ENCODE results near the gene DYNLL2.
"Not testable (repeated sequence)": the region's sequence is repeated elsewhere in the genome, so short reads cannot be mapped to it uniquely, and the experiment has no call there.

The DYNLL2 gene

DNA sequence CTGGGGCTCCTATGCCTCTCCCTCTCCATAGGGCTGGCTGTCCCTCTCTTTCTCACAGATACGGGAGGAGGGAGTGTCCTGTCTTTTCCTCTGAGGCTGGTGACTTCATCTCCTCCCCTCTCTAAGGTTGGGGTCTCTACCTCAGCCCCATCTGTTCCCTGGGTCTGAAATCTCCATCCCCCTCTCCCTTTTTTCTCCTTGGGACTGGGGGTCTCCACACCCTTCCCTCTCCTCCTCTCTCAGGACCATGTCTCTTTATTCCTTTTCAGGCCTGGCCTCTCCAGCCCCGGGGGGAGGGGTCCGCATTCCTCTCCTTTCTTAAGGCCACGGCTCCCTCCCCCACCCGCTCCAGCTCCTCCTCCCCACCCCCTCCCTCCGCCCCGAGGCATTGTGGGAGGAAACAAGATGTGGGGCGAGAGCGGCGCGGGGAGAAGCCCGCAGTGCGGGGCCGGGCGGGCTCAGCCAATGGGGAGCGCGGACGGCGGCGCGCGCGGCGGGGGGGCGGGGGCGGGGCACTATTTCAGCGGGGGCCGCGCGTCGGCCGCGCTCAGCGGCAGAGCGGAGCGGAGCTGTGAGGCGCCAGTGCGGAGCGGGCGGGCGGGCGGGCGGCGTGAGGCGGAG is at the start of gene DYNLL2:
Gene DYNLL2, plus strand, starts transcription at position 550 of the 621 bp plus-strand sequence. CDS start 3,672 bp downstream, outside the sequence.
- peak; percentile 77 to 85 for DNase-seq (ENCODE audit: low read depth in 2 of 2, low spot score in 1 of 2)

DNA sequence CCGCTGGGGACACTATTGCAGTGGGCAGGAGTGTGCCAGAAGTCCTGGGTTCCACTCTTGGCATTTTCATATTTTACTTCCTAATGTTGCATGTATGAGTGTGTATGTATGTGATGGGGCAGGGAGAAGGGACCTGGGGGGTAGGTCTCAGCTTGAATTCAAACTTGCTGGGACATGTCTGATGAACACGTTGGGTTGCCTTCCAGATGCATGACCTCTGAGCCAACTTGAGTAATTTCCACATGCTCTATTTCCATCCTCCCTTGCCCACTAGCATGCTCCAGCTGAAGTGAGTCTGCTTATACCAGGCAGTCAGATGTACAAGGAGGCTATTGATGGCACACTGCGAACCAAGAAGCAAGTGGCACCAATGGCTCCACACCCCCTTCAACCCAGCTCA is 43.2 kb upstream of the DYNLL2 start:
- no peak for DNase-seq (ENCODE audit: low read depth in 2 of 2, low spot score in 1 of 2)

DNA sequence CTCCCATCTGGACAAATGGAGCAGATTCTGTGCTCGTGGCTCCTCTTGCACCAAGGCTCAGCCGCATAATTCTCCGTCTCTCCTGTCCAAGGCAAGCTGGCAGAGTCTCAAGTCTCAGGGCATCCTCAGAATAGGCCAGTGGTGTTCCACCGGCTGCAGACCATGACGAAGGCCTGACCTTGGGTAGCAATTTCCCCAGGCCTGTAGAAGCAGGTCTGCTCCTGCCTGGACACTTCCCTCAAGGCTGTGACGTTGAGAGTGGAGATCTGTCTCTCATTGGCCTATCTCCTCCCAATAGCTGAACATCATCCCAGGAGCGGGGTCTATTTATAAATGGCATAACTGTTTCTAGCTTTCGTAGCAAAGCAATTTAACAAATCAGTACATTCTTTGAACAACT is 42.8 kb upstream of the DYNLL2 start:
- DNase-seq (ENCODE audit: low read depth in 2 of 2, low spot score in 1 of 2) = no peak

DNA sequence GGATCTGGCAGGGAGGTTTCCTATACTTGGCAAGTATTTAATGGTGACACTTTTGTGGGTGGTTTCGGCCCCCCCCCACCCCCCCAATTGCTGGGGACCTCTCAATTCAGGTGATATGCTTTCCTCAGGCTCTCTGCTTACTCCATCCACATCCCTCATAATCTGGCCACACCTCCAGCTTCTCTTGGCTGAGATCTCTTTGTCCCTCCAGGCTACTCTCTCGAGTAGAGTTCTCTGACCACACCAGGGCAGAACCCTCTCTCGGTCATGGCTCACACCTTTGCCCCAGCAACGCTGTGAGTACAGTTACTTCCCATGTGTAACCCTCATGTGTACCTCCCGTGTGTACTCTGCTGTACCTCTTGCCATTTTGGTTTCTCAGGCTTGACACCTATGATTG is 42.1 kb upstream of the DYNLL2 start:
- no peak for DNase-seq (ENCODE audit: low read depth in 2 of 2, low spot score in 1 of 2)

DNA sequence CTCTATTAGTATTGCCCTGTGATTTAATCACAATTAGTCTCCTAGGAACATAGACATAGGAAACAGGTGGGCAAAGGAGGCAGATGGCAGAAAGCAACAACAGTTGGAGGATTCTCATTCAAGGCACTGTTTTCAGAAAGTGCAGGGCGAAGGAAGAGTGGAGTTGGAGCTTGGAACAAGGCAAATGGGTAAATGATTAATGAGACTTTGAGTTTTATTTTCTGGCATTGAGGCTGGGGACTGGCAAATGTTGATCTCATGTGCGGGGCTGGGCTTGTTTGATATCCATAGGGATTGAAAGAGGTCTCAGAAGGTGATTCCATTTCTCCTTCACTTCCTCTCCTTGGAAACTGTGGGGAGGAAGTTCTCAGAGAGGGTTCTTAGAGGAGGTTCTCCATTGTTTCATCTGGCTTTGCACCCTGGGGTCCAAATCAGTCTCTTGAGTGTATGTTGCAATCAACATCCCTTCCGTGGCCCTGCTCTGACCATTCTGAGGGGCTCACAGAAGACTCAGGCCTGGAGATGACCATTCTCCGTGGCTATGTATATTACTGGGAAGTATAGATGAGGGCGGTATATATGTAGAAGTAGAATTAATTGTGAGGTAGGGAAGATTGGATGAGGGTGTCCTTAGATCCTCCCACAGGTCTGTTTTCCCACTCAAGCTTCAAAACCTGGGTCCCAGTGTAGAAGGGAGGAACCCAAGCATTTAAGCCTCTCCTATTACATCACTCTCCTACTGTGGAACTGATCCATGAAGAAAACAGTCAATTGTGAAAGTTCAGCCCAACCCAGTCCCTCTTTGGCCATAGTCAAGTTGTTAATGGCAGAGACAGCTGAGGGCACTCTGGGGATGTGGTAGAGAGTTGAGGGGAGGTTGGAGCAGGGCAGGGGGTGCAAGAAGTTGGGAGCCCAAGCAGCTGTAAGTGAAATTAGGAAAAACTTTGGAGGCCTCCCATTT is 39.7 kb upstream of the DYNLL2 start:
- no peak for DNase-seq (ENCODE audit: low read depth in 2 of 2, low spot score in 1 of 2)

DNA sequence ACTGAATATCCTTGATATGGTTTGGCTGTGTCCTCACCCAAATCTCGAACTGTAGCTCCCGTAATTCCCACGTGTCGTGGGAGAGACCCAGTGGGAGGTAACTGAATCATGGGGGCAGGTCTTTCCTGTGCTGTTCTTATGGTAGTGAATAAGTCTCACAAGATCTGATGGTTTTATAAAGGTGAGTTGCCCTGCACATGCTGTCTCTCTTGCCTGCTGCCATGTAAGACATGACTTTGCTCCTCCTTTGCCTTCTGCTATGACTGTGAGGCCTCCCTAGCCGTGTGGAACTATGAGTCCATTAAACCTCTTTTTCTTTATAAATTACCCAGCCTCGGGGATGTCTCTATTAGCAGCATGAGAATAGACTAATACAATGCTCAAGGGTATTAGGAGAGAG is 39.0 kb upstream of the DYNLL2 start:
- not testable (repeated sequence) for DNase-seq (ENCODE audit: low read depth in 2 of 2, low spot score in 1 of 2)

DNA sequence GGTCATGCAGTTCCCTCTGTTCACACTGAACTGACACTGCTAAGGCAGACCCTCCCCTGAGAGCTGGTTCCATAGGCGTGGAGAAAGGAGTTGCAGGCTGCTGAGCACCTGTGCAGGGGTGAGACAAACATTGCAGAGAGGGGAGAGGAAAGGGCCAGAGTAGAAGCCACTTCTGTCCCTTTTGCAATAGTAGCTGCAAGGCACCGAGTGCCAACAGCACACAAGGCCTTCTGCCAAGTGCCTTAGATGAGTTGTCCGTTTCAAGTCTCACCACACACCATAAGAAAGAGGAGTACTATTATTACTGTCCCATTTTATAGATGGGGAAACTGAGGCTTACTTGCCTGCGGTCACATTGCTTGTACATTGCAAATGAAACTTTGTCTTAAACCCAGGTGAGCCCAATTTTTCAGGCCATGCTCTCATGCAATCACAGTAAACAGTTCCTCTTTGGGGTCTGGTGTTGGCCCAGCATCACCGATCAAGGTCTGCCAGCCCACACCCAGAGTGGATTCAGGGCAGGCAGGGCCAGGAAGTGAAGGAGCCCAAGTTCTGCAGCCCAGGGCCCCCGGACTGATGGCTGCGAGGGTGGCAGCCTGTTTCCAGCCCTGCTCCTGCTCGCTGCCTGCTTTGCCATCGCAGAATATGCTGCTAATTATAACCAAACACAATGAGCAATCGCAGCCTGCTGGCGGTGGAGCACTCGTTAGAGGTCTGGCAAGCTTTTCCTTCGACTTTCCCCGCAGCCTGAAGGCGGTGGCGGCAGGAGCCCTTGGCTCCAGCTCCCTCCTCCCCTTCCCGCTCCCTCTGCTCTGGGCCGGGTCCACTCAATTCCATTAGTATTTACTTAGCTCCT is 36.8 kb upstream of the DYNLL2 start:
- DNase-seq (ENCODE audit: low read depth in 2 of 2, low spot score in 1 of 2) = no peak

DNA sequence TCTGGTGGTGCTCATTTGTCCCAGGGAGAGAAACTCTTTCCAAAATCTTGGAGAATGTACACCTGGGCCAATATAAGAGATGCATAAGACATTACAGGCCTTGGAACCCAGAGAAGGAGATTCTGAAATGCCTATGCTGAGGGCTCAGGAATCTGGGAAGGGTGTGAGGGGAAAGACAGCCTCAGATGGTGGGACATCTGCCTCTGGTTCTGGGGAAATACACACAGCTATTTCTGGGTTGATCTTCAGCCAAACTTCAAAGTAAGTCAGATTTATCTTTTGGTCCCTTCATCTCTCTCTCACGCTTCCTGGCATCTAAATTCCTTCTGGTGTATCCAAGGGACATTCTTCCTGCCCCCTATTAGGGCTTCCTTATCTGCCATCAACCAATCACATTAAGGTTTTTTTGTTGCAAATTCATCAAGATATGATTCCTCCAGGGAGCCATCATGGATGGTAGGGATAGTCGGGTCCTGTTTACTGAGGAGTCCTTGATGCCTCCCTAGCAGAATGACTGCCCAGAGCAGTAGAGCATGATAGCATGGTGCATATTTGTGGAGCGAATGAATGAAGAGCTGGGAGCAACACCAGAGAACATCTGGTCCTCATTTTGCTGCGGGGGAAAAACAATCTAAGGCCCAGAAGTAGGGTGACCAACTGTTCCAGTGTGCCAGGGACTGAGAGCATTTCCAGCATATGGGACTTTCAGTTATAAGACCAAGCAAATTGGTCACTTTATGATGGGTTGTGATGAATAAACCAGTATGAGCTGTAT is 35.7 kb upstream of the DYNLL2 start:
- DNase-seq (ENCODE audit: low read depth in 2 of 2, low spot score in 1 of 2) = no peak

DNA sequence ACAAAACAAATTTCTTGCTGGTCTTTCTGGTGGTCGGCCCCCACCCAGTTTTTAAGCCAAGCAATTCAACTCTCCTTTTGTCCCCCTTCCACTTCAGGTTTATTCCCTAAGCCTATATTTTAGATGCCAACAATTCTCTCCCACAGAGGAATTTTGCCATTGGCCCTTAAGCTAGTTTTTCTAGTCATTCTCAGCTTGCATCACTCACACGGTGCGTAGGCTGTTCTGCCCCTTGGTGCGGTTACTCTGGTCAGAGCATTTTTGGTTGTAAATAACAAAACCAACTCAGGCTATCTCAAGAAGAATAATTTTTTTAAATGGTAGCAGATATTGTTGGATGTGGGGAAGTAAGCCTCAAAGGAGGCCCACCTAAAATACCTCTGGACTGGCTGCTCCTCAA is 33.7 kb upstream of the DYNLL2 start:
- no peak for DNase-seq (ENCODE audit: low read depth in 2 of 2, low spot score in 1 of 2)

DNA sequence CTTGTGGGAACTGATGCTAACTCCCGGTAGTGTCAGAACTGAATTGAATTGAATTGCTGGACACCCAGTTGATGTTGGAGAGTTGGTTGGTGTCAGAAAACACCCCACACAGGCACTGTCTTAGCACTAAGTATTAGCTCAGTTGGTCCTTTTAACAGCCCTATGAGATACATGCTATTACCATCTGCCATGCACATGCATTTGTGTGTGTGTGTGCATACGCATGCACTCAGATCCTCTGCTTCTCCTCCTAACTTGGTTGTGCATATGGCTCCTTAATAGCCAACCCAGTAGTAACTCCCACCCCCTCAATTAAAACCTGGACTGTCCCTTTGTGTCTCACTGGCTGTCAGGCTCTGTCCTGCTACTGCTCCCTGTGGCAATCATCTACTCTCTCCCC is 32.3 kb upstream of the DYNLL2 start:
- DNase-seq (ENCODE audit: low read depth in 2 of 2, low spot score in 1 of 2) = no peak

DNA sequence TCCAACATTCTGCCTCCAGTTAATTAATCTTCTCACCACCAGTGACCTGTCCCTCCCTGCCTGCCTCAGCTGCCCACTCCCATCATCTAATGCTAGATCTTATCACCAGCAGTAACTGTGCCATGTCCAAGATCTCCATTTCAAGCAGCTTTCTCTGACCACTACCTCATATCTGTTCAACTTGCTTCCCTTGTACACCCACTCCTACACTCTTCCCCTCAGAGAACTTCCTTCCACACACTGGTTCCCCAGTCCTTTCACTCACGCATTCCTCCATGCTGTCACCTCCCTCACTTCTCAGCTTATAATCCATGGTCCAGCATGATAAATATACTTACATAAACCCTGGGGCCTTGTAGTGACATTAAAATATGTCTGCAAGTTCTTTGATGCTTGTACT is 31.8 kb upstream of the DYNLL2 start:
- DNase-seq (ENCODE audit: low read depth in 2 of 2, low spot score in 1 of 2) = no peak

DNA sequence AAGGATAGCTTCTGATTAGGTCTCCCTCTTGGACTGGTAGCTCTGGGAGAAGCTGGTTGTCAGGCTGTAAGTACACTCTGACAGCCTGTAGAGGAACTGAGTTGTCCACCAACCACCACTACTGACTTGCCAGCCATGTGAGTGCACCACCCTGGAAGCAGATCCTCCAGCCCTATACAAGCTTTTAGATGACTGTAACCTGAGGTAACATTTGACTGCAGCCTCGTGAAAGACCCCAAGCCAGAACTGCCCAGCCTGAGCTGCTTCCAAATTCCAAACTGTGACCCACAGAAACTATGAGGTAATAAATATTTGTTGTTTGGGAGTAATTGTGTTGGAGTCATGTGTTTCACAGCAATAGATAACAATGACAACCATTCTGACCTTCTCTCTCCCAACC is 30.8 kb upstream of the DYNLL2 start:
- DNase-seq (ENCODE audit: low read depth in 2 of 2, low spot score in 1 of 2) = no peak

DNA sequence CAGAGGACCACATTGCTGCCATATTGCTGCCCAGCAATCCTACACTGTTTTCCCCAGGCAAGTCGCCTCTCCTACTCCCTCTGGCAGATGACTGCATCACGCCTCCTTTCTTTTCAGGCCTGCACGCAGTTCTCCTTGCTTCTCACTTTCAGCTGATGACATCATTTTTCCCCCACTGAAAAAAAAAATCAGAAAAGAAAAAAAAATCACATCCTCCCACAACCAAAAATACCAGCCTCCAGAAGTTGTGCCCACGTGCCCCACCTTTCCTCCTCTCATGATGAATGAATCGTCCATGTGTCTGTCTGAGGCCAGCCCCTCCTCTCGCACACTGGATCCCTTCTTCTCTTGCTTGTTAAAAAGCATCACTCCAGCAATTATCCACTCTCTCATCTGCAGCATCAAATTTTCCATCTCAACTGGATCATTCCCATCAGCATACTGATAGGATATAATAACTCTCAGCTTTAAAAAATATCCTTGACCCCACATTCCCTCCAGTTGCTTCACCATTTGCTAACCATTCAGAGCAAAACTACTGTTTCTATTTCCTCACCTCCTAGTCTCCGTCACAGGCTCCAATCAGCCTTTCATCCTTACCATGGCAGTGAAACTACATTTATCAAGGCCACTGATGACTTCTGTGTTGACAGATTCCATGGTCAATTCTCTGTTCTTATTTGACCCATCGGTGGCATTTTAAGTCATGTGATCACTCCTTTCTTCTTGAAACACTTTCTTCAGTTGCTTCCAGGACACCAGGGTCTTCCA is 30.1 kb upstream of the DYNLL2 start:
- no peak for DNase-seq (ENCODE audit: low read depth in 2 of 2, low spot score in 1 of 2)

DNA sequence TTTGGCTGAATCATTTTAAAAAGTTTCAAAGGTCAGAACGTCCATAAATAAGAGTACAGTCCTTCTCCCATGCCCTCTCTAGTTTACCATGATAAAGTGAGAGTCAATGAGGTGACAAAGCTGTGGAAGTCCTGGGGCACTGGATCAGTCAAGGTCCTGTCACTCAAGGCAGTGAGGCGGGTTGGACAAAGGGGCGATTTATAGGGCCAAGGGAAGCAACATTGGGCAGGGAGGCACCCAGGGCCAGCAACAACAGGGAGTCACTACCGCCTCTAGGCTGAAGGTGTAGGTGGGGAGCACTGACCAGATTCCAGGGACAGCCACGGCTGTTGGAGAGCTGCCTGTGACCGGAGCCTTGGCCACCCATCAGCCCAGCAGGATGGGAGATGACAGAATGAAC is 28.6 kb upstream of the DYNLL2 start:
- DNase-seq (ENCODE audit: low read depth in 2 of 2, low spot score in 1 of 2) = no peak

DNA sequence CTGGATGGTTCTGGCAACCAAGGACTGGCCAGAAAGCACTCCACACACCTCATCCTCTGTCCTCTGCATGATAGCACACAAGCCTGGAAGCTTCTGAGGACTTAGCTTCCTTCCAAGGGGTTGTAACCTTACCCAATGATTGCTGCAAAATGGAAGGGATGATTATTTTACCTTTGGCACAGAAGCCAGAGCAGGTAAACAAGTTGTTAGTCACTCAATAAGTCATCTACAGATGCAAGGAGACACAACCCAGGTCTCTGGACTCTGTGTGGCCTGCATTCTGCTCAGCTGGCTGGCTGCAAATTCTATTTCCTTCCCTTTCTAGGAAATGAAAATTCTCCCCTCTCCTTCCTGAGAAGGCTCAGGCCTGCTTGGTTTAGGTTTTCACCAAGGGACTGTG is 26.7 kb upstream of the DYNLL2 start:
- no peak for DNase-seq (ENCODE audit: low read depth in 2 of 2, low spot score in 1 of 2)

DNA sequence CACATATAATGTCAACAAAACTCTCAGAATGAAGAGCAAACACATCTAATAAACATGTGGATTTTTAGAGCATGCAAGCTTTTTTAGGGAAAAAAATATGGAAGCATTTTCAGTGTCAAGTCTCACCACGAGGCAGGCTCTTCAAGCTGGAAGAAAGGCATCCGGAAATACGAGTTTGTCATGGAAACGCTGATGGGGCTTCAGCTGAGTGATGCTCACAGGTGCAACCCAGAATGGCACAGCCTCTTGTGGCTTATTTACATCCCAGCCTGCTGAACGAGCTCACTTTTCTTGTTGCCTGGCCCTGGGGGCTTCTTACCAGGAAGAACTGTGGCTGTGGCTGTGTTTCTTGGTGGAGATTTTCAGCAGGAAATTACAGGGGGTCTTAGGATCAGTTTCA is 24.1 kb upstream of the DYNLL2 start:
- DNase-seq (ENCODE audit: low read depth in 2 of 2, low spot score in 1 of 2) = no peak

DNA sequence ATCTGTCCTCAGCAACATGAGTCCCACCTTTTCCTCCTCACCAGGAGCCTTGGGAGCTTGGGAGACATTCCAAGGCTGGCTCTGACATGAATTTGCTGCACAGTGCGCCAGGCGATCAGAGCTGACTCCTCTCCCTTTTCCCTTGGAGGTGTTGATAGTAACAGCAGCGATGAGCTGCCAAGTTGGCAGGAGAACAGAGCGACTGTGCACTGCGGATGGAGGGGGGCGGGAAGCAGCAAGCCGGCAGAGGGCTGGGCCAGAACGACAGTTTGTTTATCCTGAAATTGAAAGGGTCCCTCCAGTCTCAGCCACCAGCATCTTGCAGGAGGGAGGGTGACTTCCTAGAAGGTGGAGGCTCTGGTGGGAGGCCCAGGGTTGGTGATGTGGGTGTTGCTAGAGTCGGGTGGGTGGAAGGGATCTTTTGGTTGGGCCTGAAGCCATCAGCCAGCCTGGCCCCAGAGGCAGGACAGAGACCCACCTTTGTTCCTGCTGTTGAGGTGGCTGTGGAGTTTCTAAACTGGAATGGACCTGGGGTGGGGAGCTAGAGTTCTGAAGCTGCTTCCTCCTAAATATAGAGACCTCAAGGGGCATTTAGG is 22.5 kb upstream of the DYNLL2 start:
- DNase-seq (ENCODE audit: low read depth in 2 of 2, low spot score in 1 of 2) = no peak

DNA sequence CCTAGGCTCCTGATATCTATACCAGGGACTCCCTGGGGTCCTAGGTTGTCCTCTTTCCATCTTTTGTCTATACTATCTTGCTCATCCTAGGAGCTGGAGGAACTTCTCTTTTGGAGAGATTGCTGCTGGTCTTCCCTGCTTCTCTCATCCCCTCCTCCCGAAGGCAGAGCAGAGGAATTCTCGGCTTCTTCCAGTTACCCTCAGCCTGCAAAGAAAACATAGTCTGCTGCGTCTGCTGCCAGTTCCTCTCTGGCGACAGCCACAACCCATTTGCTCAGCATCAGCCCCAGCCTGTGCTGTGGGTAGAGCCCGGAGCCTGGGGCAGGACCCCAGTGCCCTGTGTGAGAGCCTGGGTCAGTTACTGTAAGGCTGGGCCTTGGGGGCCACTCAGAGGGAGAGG is 21.5 kb upstream of the DYNLL2 start:
- no peak for DNase-seq (ENCODE audit: low read depth in 2 of 2, low spot score in 1 of 2)

DNA sequence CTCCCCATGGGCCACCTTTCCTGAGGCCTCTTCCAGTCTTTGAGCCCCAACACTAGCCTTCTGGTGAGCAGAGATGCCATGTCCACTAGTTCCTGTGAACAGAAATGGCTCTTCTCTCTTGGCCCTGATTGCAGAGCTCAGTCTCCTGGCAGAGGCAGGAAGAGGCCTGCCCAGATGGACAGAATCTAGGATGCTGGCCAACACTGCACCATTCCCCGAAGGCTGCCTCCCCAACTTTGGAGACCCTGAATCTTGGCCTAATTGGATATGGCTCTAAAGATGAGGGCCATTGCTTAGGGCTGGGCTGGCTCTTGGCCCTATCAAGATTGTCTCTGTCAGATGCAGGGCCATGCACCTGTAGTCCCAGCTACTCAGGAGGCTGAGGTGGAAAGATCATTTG is 18.0 kb upstream of the DYNLL2 start:
- DNase-seq (ENCODE audit: low read depth in 2 of 2, low spot score in 1 of 2) = no peak

DNA sequence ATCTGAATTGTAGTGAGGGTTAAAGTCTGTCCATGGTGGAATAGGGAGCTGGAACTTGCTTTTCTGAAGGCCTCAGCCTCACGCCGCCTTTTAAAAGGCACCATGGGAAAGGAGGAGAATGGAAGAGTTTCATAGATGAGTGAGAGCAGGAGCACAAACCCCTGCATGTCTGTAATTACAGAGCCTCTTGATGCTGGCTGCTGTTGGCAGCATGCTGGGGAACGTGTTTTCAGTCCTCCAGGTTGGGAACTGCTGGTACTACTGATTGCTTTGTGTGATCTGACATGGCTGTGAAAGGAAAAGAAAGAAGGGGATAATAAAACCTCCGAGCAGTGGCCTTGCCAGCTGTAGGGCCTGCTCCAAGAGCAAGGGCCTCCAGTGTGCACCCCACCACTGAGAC is 16.8 kb upstream of the DYNLL2 start:
- no peak for DNase-seq (ENCODE audit: low read depth in 2 of 2, low spot score in 1 of 2)
